ENCODE measurements around the gene HTT. TPM values are rescaled to one million over a fixed set of nuclear protein-coding genes. Genes with fewer than 3 reads are reported as not detected.

Gene HTT
- total RNA-seq, 2 donors from 2014 or later, result 56.3 to 89.5 TPM

- no peak for TF ChIP-seq CTCF (IDR thresholded peaks at IDR 0.05)
- no peak overlapping the region for H3K27ac ChIP-seq
- H3K4me3 ChIP-seq, result no peak overlapping the region
- no peaks in the 10 kb centered on the region for H3K27me3 ChIP-seq (replicated peaks; ENCODE audit: insufficient read depth)
- H3K4me1 ChIP-seq (ENCODE audit: control insufficient read depth in 1 of 2, low read depth in 2 of 2), result peaks cover 6 to 20% of the 10 kb centered on the region in 2 donors
- no peaks in the 10 kb centered on the region for H3K36me3 ChIP-seq
- no peak for ATAC-seq (ENCODE audit: insufficient number of reproducible peaks, low FRiP score, low read depth)
- no peak for DNase-seq (ENCODE audit: low spot score)
- no peaks in the 10 kb centered on the region for H3K9me3 ChIP-seq
Measured at GRCh38 chr4:3036131-3036952, 38.1 kb upstream of the HTT start.

- Histone ChIP-seq H3K4me1 (ENCODE audit: control insufficient read depth in 1 of 2, low read depth in 2 of 2) (peaks cover 6 to 33% of the 10 kb centered on the region in 2 donors), H3K9me3 (no peaks in the 10 kb centered on the region), H3K27ac (no peak overlapping the region), H3K4me3 (peak overlapping the region; percentile 67), H3K27me3 (replicated peaks; ENCODE audit: insufficient read depth) (no peaks in the 10 kb centered on the region), H3K36me3 (no peaks in the 10 kb centered on the region)
- DNase-seq (ENCODE audit: low spot score) (no peak), ATAC-seq (ENCODE audit: insufficient number of reproducible peaks, low FRiP score, low read depth) (no peak)
- TF ChIP-seq CTCF (IDR thresholded peaks at IDR 0.05), result no peak
Measured at GRCh38 chr4:3037957-3038461, 36.5 kb upstream of the HTT start.

GRCh38 chr4:3039706-3040366, 34.6 kb upstream of the HTT start:
- TF ChIP-seq CTCF (IDR thresholded peaks at IDR 0.05), result no peak
- DNase-seq (ENCODE audit: low spot score) (no peak), ATAC-seq (ENCODE audit: insufficient number of reproducible peaks, low FRiP score, low read depth) (no peak)
- Histone ChIP-seq H3K27me3 (replicated peaks; ENCODE audit: insufficient read depth) (peaks cover 3% of the 10 kb centered on the region), H3K36me3 (no peaks in the 10 kb centered on the region), H3K9me3 (no peaks in the 10 kb centered on the region), H3K4me3 (no peak overlapping the region), H3K4me1 (ENCODE audit: control insufficient read depth in 1 of 2, low read depth in 2 of 2) (peaks cover 6 to 33% of the 10 kb centered on the region in 2 donors), H3K27ac (no peak overlapping the region)

- no peak for TF ChIP-seq CTCF (IDR thresholded peaks at IDR 0.05)
- Histone ChIP-seq H3K36me3 (no peaks in the 10 kb centered on the region), H3K4me1 (ENCODE audit: control insufficient read depth in 1 of 2, low read depth in 2 of 2) (peaks cover 6 to 33% of the 10 kb centered on the region in 2 donors), H3K27me3 (replicated peaks; ENCODE audit: insufficient read depth) (peaks cover 3% of the 10 kb centered on the region), H3K9me3 (no peaks in the 10 kb centered on the region), H3K27ac (no peak overlapping the region), H3K4me3 (peak overlapping the region; percentile 71)
- ATAC-seq (ENCODE audit: insufficient number of reproducible peaks, low FRiP score, low read depth), result no peak
- no peak for DNase-seq (ENCODE audit: low spot score)
Measured at GRCh38 chr4:3040452-3041191, 33.9 kb upstream of the HTT start.

Measured in thoracic aorta (tissue), 2 donors.